ENCODE results near the gene TNRC6A. TPM values are rescaled to one million over a fixed set of nuclear protein-coding genes. Genes with fewer than 3 reads are reported as not detected.
"Not testable (repeated sequence)": the region's sequence is repeated elsewhere in the genome, so short reads cannot be mapped to it uniquely, and the experiment has no call there.

TNRC6A gene
- total RNA-seq, 2 donors from 2014 or later = 40.5 to 47.8 TPM

- Mint-ChIP-seq H3K4me1 (peaks cover 48% of the 10 kb centered on the region), H3K9me3 (no peaks in the 10 kb centered on the region), H3K27me3 (no peaks in the 10 kb centered on the region), H3K4me3 (peak overlapping the region; percentile 32), H3K36me3 (ENCODE audit: low read depth) (peaks cover 88% of the 10 kb centered on the region), H3K27ac (no peak overlapping the region)
- no peak for ATAC-seq (replicated peaks)
Measured at GRCh38 chr16:24736758-24737157, 7.3 kb downstream of the TNRC6A start.

DNA sequence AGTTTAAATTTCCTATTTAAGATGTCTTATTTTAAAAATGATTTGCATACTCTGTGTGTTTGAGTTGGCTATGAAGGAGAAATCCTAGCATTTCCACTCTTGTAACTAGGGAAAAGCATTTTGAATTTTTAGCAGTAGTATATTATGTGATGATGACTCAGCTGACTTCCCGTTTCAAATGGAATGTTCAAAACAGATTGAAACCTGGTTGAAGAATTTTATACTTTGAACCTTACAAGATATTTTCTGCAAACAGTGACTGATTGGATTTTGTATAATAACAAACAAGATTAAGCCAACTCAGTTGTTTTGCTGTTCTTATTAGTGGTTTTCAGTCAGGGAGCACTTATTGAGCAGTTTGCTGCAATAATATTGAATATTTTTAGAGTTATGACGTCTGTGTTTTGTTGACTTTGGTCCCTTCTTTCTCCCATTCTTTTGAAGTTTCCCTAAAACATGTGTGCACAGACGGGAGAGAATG, 8.0 kb downstream of the TNRC6A start:
- peaks cover 47% of the 10 kb centered on the region for H3K4me1 Mint-ChIP-seq
- H3K9me3 Mint-ChIP-seq = no peaks in the 10 kb centered on the region
- H3K4me3 Mint-ChIP-seq = no peak overlapping the region
- H3K36me3 Mint-ChIP-seq (ENCODE audit: low read depth) = peaks cover 87% of the 10 kb centered on the region
- H3K27ac Mint-ChIP-seq = no peak overlapping the region
- ATAC-seq (replicated peaks) = no peak
- no peaks in the 10 kb centered on the region for H3K27me3 Mint-ChIP-seq

DNA sequence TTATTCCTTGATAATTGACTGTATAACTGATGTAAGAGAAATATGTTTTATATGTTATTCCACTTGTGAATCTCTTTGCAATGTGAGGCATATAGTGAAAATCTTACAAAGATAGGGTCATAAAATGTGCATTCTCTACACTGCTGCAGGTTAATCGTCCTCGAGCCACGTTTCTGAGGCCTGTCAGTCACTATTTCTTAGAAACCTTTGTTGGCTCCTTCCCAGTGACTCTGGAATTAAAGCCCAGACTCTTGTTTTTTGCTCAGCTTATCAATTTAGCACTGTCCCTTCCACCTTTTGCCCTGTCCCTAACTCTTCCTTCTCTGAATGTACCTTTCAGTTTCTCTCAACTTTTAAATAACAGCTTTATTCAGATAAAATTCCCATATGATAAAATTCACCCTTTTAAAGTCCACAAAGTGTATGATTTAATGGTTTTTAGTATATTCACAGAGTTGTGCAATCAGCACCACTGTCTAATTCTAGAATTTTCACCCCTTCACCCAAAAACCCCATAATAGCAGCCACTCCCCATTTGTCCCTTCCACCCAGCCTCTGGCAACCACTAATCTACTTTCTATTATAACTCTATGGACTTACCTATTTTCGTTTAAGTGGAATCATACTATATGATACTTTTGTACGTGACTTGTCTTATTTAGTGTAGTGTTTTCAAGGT, 8.6 kb downstream of the TNRC6A start:
- no peaks in the 10 kb centered on the region for H3K27me3 Mint-ChIP-seq
- H3K4me3 Mint-ChIP-seq = no peak overlapping the region
- H3K27ac Mint-ChIP-seq = no peak overlapping the region
- H3K4me1 Mint-ChIP-seq = peaks cover 48% of the 10 kb centered on the region
- peaks cover 83% of the 10 kb centered on the region for H3K36me3 Mint-ChIP-seq (ENCODE audit: low read depth)
- no peak for ATAC-seq (replicated peaks)
- H3K9me3 Mint-ChIP-seq = no peaks in the 10 kb centered on the region

- ATAC-seq (replicated peaks) = no peak
- Mint-ChIP-seq H3K9me3 (no peaks in the 10 kb centered on the region), H3K4me1 (peaks cover 45% of the 10 kb centered on the region), H3K27ac (no peak overlapping the region), H3K4me3 (no peak overlapping the region), H3K27me3 (no peaks in the 10 kb centered on the region), H3K36me3 (ENCODE audit: low read depth) (peaks cover 81% of the 10 kb centered on the region)
Measured at GRCh38 chr16:24738895-24739294, 9.4 kb downstream of the TNRC6A start.

DNA sequence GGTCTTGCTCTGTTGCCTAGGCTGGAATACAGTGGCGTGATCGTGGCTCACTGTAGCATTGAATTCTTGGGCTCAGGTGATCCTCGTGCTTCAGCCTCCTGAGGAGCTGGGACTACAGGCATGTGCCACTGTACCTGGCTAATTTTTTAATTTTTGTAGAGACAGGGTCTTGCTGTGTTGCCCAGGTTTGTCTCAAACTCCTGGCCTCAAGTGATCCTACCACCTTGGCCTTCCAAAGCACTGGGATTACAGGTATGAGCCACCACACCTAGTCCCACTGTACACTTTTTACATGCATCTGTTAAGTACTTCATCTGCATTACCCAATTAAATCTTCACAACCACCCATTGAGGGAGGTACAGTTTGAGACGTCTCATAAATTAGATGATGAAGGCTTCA, 12.4 kb downstream of the TNRC6A start:
- ATAC-seq (replicated peaks) = no peak
- Mint-ChIP-seq H3K4me1 (peaks cover 43% of the 10 kb centered on the region), H3K27me3 (no peaks in the 10 kb centered on the region), H3K4me3 (no peak overlapping the region), H3K27ac (peak overlapping the region; percentile 14), H3K36me3 (ENCODE audit: low read depth) (peaks cover 80% of the 10 kb centered on the region), H3K9me3 (no peaks in the 10 kb centered on the region)

DNA sequence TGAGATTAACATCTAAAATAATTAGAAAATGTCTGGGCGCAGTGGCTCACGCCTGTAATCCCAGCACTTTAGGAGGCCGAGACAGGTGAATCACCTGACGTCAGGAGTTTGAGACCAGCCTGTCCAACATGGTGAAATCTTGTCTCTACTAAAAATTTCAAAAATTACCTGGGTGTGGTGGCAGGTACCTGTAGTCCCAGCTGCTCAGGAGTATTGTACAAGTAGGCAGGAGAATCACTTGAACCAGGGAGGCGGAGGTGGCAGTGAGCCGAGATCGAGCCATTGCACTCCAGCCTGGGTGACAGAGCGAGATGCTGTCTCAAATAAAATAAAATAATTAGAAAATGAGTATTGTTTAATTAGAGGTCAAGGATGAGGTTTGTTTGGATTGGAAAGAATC, 13.2 kb downstream of the TNRC6A start:
- peaks cover 43% of the 10 kb centered on the region for H3K4me1 Mint-ChIP-seq
- not testable (repeated sequence) for ATAC-seq (replicated peaks); H3K27me3 Mint-ChIP-seq; H3K9me3 Mint-ChIP-seq; H3K4me3 Mint-ChIP-seq
- H3K27ac Mint-ChIP-seq = peak overlapping the region; percentile 14
- H3K36me3 Mint-ChIP-seq (ENCODE audit: low read depth) = peaks cover 82% of the 10 kb centered on the region

GRCh38 chr16:24745391-24745790, 15.9 kb downstream of the TNRC6A start:
- Mint-ChIP-seq H3K36me3 (ENCODE audit: low read depth) (peaks cover 69% of the 10 kb centered on the region), H3K4me3 (no peak overlapping the region), H3K4me1 (peaks cover 51% of the 10 kb centered on the region), H3K9me3 (no peaks in the 10 kb centered on the region), H3K27ac (no peak overlapping the region), H3K27me3 (no peaks in the 10 kb centered on the region)
- no peak for ATAC-seq (replicated peaks)

- no peak for ATAC-seq (replicated peaks)
- Mint-ChIP-seq H3K36me3 (ENCODE audit: low read depth) (peaks cover 68% of the 10 kb centered on the region), H3K27me3 (no peaks in the 10 kb centered on the region), H3K9me3 (no peaks in the 10 kb centered on the region), H3K4me3 (no peak overlapping the region), H3K4me1 (peaks cover 47% of the 10 kb centered on the region), H3K27ac (no peak overlapping the region)
Measured at GRCh38 chr16:24745791-24746190, 16.3 kb downstream of the TNRC6A start.

DNA sequence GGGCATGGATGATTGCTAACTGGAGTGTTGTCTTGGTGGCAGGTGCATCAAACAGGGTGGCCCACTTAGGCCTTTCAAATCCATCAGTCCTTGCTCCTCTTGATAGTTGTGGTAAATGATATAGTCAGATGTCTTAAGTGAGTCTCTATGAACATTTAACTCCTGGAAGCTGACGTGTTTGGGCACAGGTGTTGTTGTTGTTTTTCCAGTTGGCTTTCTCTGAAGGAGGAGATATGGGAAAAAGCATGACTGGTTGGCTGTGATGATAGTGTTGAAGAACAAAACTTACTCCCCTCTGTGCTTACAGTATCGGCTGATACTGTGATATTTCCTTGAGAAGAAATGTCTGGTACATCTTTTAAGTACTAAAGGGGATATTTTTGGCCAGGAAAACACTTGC, 18.0 kb downstream of the TNRC6A start:
- H3K9me3 Mint-ChIP-seq = no peaks in the 10 kb centered on the region
- peak overlapping the region; percentile 13 for H3K4me3 Mint-ChIP-seq
- H3K36me3 Mint-ChIP-seq (ENCODE audit: low read depth) = peaks cover 55% of the 10 kb centered on the region
- peaks cover 44% of the 10 kb centered on the region for H3K4me1 Mint-ChIP-seq
- ATAC-seq (replicated peaks) = no peak
- H3K27me3 Mint-ChIP-seq = no peaks in the 10 kb centered on the region
- H3K27ac Mint-ChIP-seq = peak overlapping the region; percentile 44

- Mint-ChIP-seq H3K4me1 (peaks cover 51% of the 10 kb centered on the region), H3K27me3 (no peaks in the 10 kb centered on the region), H3K4me3 (no peak overlapping the region), H3K27ac (peak overlapping the region; percentile 44), H3K9me3 (no peaks in the 10 kb centered on the region), H3K36me3 (ENCODE audit: low read depth) (peaks cover 53% of the 10 kb centered on the region)
- ATAC-seq (replicated peaks) = peak; percentile 90
Measured at GRCh38 chr16:24748242-24748641, 18.8 kb downstream of the TNRC6A start.

DNA sequence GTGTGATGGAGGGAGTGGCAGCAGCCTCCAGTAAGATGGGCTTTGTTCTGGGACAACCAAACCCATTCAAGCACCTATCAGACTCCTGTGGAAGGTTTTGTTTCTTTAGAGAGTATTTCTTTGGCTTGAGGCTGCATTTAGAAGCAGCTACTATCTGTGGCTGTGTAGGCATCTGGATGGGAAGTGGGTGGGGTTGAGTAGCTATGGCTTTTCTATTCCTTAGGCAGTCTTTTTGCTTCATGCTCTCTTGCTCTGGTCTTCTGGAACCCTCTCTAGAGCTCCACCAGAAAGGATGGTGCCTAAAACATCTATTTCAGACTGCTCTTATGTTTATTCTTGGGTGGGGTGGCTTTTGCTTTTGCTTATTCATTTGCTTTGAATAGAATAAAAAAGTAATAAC, 19.9 kb downstream of the TNRC6A start:
- no peaks in the 10 kb centered on the region for H3K9me3 Mint-ChIP-seq
- H3K4me1 Mint-ChIP-seq = peaks cover 48% of the 10 kb centered on the region
- H3K4me3 Mint-ChIP-seq = no peak overlapping the region
- no peaks in the 10 kb centered on the region for H3K27me3 Mint-ChIP-seq
- no peak for ATAC-seq (replicated peaks)
- peak overlapping the region; percentile 44 for H3K27ac Mint-ChIP-seq
- H3K36me3 Mint-ChIP-seq (ENCODE audit: low read depth) = peaks cover 42% of the 10 kb centered on the region

GRCh38 chr16:24749872-24750271, 20.4 kb downstream of the TNRC6A start:
- Mint-ChIP-seq H3K36me3 (ENCODE audit: low read depth) (peaks cover 40% of the 10 kb centered on the region), H3K4me1 (peaks cover 49% of the 10 kb centered on the region)
- H3K4me3 Mint-ChIP-seq; ATAC-seq (replicated peaks); H3K27ac Mint-ChIP-seq; H3K9me3 Mint-ChIP-seq; H3K27me3 Mint-ChIP-seq: not testable (repeated sequence)

DNA sequence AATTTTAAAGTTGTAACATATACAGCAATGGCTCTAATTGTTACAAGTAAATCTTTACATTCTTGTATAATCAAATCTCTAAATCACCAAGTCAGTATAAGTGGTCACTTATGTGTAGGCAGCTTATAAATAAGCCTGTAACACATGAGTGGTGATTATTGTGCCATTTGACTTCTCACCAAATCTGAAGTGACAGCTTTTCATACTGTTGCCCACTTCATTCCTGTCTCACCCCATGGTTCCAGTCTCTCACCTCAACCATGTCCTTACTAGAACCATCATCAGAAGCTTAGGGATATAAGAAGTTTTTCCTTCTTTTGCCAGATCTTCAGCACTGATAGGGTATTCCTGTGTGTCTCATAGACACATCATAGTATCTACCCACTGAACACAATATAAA, 23.5 kb downstream of the TNRC6A start:
- H3K9me3 Mint-ChIP-seq = no peaks in the 10 kb centered on the region
- ATAC-seq (replicated peaks) = peak; percentile 18
- H3K4me3 Mint-ChIP-seq = peak overlapping the region; percentile 74
- H3K4me1 Mint-ChIP-seq = peaks cover 43% of the 10 kb centered on the region
- H3K36me3 Mint-ChIP-seq (ENCODE audit: low read depth) = peaks cover 34% of the 10 kb centered on the region
- H3K27me3 Mint-ChIP-seq = no peaks in the 10 kb centered on the region
- peak overlapping the region; percentile 88 for H3K27ac Mint-ChIP-seq

DNA sequence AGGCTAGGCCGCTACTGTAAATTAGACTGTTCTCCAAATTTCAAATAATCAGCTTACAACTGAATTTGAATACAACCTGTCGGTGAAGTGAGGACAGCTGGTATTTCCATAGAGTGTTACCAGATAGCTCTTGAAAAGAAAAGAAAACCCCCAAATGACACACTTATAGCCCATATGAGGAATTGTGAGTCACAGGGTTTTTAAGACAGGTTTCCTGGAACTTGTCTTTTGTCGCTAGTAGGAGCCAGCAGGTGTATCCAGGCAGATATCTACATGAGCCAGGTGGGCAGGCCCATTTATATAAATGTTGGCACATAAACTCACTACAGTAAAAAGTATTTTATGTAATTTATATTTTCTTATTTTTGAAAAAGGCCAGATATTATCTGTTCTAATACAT, 24.0 kb downstream of the TNRC6A start:
- H3K27ac Mint-ChIP-seq = peak overlapping the region; percentile 88

GRCh38 chr16:24754543-24754942, 25.1 kb downstream of the TNRC6A start:
- no peak overlapping the region for H3K4me3 Mint-ChIP-seq
- no peak for ATAC-seq (replicated peaks)
- peaks cover 25% of the 10 kb centered on the region for H3K36me3 Mint-ChIP-seq (ENCODE audit: low read depth)
- H3K9me3 Mint-ChIP-seq = no peaks in the 10 kb centered on the region
- H3K27ac Mint-ChIP-seq = peak overlapping the region; percentile 36
- H3K27me3 Mint-ChIP-seq = no peaks in the 10 kb centered on the region
- peaks cover 29% of the 10 kb centered on the region for H3K4me1 Mint-ChIP-seq

More for the DNA sequence above, 24.0 kb downstream of the TNRC6A start:
- peaks cover 33% of the 10 kb centered on the region for H3K36me3 Mint-ChIP-seq (ENCODE audit: low read depth)
- ATAC-seq (replicated peaks) = peak; percentile 95
- peaks cover 39% of the 10 kb centered on the region for H3K4me1 Mint-ChIP-seq
- no peaks in the 10 kb centered on the region for H3K9me3 Mint-ChIP-seq
- H3K27me3 Mint-ChIP-seq = no peaks in the 10 kb centered on the region
- peak overlapping the region; percentile 74 for H3K4me3 Mint-ChIP-seq
